ENCODE data around the gene ARID5B.

GRCh38 chr10:62053860-62054259 is 152.4 kb downstream of the ARID5B start:
- TF ChIP-seq, protein P1, sequence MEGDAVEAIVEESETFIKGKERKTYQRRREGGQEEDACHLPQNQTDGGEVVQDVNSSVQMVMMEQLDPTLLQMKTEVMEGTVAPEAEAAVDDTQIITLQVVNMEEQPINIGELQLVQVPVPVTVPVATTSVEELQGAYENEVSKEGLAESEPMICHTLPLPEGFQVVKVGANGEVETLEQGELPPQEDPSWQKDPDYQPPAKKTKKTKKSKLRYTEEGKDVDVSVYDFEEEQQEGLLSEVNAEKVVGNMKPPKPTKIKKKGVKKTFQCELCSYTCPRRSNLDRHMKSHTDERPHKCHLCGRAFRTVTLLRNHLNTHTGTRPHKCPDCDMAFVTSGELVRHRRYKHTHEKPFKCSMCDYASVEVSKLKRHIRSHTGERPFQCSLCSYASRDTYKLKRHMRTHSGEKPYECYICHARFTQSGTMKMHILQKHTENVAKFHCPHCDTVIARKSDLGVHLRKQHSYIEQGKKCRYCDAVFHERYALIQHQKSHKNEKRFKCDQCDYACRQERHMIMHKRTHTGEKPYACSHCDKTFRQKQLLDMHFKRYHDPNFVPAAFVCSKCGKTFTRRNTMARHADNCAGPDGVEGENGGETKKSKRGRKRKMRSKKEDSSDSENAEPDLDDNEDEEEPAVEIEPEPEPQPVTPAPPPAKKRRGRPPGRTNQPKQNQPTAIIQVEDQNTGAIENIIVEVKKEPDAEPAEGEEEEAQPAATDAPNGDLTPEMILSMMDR (IDR thresholded peaks at IDR 0.05; ENCODE audit: low read depth, low read length): no peak
- TF ChIP-seq MYC (IDR thresholded peaks at IDR 0.05; ENCODE audit: low read depth, low read length): no peak
